G401.6 (cell line): ENCODE data around the gene TUBGCP2.

Experiments used
- FAIRE-seq: peaks from 2 replicates; lab custom pipeline; 2012; peaks lifted over from hg19 to GRCh38; lab: Jason Lieb, UNC

The TUBGCP2 gene

DNA sequence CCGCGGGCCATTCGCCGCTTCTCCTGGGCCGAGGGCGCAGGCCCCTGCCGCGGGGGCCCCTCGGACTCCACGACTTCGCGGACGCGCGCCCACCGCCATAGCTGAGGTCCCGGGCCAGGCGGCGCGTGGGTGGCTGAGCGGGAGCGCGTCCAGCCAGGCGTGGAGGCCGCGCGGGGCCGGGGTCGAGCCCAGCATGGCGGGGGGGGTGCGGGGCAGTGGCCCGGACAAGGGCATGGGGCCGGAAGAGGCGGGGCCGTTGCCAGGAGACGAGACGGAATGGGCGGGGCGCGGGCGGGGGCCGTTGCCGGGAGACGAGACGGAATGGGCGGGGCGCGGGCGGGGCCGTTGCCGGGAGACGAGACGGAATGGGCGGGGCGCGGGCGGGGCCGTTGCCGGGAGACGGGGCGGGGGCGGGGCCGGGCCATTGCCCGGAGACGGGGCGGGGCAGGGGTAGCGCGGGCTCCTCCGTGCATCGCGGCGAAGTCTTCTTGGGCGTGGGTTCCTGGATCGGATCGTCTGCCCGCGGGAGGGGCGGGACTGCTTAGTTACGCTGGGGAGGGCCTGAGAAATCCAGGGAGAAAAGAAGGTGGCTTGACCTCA lies 46.8 kb downstream of the TUBGCP2 start:
- FAIRE-seq: no peak

DNA sequence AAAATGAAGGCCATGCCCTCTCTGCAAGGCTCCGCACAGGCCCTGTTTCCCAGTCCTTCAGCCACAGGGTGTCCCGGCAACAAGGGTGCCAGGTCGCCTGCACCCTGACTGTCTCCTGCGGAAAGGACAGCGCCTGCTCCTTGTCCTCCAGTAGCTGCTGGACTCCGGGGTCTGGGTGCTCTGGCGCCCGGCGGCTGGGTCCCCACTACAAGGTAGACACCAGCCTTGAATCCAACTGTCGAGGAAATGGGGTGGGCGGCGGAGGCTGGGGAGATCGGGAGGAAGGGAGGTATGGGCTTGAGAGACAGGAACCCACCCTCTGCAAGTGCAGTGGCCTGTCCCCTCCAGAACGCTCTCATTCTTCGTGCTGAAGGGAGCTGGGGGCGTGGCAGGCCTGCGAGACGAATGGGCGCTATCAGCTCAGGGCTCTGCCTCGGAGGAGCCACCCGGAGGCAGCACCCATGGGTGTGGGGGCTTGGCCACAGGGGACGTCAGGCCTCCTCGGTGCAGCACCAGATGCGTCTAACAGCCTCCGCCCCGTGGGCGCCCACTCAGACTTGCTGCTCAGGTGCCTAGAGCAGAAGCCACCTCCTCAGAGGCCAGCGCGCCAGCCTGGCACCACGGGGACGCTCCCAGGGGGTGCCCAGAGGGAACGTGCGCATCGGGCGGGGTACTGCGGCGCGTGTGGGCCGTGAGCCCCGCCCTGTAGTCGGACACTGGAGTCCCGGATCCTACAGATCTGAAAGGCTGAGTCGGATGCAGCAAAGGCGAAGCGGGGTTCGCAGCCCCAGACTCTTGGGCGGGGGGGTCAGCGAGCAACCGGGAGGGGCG lies 47.6 kb downstream of the TUBGCP2 start:
- FAIRE-seq: no peak

DNA sequence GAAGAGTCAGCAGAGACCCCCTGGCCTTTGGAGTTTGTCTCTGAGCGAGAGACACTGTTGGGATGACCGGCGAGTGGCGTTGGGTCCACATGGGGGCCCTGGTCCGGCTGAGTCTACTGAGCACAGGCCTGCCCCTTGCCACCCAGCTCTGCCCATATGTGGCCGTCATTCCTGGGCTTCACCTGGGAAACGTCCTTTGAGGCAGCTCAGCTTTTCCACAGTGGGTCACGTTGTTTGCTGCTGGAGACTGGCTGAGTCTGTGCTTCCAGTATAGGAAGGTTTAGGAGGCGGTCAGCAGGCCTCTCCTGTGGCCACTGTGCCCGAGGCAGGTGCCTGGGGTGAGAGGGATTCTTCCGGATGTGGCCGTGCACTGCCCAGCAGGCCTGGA lies 49.1 kb downstream of the TUBGCP2 start:
- FAIRE-seq: no peak

DNA sequence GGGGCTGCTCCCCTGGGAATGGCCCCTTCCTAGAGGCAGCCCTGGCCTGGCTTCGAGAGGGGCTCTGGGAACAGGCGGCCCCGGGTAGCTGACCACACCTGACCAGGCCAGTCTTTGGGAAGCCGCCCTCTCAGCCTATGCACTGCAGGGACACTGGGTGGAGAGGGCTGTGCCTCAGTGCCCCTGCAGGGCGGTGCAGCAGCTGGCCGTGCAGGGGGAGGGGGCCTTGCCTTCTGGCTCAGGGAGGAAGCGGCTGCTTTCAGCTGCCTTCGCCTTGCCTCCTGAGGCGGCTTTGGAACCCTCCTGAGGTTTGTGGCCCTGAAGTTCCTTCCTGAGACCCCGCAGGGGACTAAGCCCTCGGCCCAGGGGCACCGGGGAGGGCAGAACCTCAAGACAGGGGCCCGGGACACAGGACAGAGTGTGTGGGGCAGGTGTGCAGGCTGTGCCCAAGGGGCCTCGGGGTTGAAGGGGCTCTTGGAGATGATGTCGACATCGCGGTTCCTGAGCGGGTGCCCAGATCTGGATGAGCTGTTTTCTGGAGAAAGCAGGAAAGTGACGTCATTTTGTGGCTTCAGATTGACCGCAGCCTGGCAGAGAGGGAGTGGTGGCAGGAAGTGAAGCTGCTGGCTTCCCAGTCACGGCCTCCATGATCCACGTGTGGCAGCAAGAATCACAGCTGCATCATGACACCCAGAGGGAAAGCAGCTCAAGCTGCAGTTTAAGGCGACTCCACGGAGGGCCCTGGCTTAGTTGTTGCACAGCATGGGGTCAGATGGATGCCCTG lies 49.7 kb downstream of the TUBGCP2 start:
- FAIRE-seq: no peak

DNA sequence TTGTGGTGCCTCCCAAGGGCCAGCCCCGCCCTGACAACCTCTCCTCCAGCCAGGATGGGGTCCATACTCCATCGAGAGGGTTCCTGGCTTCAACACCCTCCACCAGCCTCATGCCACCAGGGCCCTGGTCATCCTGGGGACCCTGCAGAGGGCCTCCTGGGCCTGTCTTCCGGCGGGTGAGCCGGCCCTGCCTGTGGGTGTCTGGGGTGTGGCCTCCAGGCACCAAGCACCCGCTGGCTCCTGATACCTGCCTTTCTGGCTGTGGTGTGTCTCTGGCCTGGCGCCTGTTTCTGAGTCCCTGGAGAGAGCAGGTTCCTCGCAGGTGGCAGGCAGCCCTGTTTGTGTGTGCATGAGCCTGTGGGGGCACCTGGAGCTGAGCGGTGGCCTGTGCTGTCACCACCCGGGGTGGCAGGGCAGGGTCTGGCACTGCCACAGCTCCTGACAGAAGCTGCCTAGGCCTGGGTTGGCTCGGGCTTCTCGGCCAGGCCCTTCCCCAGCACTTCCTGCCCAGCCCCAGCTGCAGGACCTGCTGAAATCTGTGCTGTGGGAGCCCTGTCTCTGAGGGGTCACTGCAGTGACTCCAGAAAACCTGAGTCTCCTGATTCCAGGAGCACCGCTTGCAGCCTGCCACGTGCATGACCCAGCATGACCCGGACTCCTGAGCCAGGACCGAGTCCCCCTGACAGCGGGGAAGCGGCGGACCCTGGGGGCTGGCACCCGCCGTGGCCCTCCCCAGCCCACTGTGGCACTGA lies 50.4 kb downstream of the TUBGCP2 start:
- FAIRE-seq: no peak

DNA sequence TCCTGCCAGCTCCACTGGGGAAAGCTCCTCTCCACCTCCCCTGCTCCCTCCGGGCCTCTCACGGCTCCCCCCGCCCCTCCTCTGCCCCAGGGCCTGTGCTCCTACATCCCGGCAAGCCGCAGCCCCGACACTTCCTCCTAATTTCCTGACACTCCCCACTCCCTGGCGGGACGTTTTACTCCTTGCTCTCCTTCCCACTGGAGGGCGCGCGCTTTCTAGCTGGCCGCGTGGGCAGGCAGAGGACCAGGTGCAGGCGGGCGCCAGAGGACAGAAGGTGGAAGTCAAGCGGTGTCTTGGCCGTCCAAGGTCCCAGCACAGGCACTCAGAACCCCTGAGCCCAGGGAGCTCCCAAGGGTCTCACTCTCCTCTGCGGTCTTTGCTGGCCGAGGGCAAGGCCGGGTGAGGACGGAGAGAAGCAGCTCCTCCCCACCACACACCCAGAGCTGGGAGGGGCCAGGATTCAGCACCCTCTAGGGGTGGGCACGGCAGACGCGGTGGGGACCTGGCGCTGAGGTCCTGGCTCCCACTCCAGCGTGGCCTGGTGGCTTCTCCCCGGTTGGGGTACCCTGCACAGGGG lies 51.1 kb downstream of the TUBGCP2 start:
- no peak for FAIRE-seq

DNA sequence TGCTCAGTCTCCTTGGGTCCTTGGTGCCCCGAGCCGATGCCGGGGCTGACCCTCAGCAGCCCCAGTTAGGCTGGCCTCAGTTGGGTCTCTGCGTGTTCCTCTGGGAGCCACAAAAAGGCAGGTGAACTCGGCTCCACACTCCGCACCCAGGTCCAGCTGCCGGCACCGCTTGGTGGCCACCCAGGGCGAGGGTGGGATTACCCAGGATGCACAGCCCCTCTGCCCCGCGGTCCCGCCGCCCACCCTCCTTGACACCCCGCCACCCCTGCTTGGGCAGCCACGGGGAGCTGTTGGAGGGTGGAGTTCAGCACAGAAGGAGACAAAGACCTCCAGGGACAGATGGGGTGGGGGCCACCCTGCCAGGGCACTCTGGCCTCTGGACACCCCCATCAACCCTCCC lies 53.3 kb downstream of the TUBGCP2 start:
- no peak for FAIRE-seq

DNA sequence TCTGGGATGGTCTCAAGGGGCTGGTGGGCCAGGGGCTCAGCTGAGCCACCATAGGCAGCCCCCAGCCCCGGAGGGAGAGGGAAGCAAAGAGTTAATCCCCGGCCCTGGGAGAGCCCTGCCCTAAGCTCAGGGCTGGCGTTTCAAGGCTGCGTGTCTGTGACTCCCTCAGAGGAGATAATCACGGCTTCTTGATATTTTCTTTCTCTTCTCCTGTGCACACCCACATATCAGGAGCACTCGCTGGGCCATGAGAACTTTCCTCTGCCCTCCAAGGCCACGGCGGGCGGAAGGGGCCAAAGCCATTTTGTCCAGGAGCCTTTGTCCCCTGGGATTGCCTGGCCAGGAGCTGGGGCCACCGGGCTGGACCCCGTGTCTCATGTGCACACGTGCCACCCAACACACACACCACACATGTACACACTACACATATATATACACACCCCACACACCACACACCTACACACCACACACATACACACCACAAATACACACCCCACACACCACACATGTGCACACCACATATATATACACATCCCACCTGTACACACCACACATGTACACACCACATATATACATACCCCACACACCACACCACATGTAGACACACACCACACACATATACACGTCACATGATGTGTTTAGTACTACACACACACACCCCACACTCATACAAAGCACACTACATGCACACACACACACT lies 54.1 kb downstream of the TUBGCP2 start:
- FAIRE-seq: no peak

DNA sequence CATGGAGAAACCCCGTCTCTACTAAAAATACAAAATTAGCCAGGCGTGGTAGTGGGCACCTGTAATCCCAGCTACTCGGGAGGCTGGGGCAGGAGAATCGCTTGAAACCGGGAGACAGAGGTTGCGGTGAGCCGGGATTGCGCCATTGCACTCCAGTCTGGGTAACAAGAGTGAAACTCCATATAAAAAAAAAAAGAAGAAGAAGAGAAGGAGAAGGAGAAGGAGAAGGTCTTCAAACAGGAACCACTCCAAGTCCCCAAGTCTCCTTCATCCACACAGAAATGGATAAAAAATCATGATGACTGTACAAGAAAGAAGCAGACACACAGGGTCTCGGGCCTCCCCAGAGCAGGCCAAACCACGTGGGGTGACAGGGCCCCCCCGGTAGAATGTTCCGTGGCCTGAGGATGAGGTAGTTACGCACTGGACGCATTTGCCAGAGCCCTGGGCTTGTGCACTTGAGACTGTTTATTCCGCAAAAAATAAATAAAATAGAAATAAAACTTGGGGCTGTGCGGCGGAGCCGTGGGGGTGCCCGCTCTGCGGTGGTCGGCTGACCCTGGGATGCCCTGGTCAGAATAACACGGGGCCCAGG lies 55.2 kb downstream of the TUBGCP2 start:
- FAIRE-seq: no peak

DNA sequence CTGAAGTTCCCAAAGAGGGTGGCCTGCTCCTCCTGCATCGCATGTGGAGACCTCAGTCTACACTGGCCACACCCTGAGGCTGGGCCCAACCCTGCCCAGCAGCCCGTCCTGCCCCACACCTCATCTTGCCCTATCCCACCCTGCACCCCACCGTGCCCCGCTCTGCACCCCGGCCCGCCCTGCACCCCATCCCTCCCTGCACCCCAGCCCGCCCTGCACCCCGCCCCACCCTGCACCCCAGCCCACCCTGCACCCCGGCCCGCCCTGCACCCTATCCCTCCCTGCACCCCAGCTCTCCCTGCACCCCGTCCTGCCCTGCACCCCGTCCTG lies 56.5 kb downstream of the TUBGCP2 start:
- no peak for FAIRE-seq

DNA sequence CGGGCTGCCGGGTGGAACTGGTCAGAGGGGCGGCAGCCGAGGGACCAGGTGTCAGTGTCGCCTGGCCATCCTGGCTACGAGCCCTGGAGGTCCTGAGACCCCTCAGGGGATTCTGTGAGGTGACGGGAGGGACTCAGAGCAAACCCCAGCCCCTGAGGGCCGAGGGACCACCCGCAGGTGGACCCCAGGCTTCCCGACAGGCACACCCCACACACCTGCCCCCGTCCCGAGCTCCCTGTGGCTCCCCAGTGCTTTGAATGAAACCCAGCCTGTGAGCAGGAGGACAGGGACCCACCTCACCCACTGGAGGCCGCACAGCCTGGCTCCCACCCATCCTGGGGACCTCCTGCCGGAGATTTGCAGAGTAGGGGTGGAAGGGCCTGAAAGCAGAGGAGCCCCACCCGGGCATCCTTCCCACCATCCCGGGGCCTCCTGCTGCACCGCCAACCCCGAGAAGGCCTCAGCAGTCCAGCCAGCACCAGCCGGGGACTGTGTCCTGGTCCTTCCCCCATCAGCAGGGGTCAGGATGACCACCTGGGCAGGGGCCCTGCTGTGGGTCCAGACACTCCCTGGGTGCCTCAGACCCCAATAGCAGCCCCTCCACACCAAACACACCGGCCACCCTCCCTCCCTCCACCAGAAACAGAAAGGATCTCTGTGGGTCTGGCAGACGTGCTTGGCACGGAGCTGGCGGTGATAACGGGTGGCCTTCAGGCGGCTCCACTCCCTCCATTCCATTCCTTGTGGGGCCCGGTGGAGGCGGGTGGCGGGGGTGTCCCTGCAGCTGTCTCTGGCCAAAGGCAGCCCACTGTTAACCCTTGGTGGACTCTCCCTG lies 57.1 kb downstream of the TUBGCP2 start:
- no peak for FAIRE-seq

DNA sequence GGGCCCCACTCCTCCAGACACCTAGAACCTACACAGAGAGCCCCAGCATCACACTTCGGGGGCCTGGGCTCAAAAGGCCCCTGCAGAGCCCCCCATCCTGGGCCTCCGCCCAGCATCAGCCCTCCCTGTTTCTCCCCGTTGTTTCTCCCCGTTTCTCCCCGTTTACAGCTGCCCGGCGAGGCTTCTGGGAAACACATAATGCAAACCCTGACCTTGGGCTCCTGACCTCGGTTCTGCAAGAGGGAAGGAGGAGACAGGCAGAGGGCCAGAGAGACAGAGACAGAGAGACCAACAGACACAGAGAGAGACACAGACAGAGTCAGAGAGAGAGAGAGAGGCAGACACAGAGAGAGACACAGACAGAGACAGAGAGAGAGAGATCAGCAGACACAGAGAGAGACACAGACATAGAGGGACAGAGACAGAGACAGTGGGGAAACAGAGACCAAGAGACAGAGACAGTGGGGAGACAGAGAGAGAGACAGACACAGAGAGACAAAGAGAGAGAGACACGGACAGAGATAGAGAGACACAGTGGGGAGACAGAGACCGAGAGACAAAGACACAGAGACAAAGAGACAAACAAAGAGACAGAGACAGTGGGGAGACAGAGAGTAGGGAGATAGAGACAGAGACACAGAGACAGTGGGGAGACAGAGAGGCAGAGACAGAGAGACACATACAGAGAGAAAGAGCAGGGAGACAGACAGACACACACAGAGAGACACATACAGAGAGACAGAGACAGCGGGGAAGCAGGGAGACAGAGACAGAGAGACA lies 58.5 kb downstream of the TUBGCP2 start:
- no peak for FAIRE-seq

DNA sequence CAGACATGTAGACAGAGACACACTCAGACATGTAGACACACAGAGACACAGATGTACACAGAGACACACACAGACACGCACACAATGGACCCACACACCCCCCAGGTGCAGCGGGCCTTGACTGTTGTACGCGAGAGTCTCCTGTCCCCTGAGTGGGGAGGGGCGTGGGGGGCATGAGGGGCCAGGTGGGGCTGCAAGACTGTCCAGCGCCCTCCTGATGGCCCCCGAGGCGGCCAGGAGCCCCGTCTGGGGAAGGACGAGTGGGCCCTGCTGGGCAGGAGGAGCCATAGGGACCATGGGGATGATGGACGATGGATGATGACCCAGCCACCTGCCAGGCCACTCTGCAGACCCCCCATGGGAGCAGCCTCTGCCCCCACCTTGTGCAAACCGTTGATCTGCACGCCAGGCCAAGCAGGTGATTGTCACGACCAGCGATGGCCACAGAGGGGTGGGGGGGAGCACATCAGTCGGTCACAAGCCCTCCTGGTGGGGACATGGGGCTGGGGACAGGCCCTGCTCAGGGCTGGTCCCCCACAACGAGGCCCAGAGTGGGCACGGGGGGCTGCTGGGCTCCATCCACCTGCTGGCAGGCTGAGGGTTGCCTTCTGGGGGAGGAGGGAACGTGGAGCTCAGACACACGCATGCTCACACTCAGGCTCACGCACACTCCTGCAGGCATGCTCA lies 59.4 kb downstream of the TUBGCP2 start:
- FAIRE-seq: no peak

DNA sequence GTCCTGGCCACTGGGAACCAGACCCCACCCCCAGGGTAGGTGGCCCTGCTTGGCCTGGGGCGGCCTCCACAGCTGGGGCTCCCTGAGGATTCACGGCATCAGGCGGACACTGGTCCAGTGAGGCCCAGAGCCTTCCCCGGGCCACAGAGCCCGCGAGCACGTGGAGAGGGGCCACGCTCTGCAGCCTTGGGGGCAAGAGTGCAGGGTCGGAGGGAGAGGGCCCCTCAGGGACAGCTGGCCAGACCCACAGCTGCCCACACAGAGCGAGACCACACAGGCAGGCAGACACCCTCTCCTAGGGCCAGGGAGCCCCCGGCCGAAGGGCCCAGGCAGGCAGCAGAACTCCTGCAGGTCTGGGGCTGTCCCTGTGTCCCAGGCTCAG lies 60.3 kb downstream of the TUBGCP2 start:
- no peak for FAIRE-seq

DNA sequence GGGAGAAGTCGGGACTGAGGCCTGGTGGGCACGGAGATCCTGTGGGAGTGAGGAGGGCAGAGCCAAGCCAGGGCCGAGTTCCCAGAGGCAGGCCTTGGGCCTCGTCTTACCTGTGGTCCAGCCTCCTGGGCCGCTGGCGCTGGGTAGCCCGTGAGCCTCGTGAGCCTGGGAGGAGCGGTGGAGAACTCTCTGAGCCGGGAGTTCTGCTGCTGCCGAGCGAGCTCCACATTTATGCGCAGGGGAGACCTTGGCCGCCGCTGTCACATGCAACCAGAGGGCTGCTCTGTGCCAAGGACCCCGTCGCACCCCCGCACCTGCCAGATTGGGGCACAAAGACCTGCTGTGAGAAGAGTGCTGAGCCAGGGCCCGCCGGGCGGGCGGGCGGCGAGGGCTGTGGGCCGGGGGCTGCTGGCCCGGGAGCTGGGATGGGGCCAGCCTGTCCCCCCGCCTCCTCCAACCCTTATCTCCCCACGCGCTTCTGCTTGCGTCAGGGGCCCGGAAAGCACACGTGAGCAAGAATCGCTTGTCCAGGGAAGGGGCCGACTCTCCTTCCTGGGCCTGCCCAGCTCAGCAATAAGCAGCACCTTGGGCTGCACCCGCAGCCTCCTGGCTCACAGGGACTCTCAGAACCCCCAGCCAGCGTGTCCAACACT lies 60.9 kb downstream of the TUBGCP2 start:
- FAIRE-seq: no peak

DNA sequence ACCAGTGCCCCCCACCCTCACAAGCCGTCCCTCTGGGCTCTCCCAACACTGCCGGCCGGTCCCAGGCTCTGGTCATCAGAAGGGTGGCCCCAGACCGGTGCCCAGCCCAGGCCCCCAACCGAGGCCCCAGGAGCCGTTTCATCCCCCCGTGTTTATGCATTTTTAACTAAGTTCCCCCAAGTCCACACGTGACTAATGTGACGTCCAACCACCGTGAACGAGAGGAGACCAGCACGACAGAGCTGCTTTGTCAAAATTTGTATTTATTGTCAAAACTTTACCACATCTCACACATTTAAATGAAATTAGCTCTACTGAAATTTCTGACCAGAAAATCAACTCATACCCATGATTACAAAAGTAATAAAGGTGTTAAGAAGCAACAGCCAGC lies 62.4 kb downstream of the TUBGCP2 start:
- FAIRE-seq: no peak

DNA sequence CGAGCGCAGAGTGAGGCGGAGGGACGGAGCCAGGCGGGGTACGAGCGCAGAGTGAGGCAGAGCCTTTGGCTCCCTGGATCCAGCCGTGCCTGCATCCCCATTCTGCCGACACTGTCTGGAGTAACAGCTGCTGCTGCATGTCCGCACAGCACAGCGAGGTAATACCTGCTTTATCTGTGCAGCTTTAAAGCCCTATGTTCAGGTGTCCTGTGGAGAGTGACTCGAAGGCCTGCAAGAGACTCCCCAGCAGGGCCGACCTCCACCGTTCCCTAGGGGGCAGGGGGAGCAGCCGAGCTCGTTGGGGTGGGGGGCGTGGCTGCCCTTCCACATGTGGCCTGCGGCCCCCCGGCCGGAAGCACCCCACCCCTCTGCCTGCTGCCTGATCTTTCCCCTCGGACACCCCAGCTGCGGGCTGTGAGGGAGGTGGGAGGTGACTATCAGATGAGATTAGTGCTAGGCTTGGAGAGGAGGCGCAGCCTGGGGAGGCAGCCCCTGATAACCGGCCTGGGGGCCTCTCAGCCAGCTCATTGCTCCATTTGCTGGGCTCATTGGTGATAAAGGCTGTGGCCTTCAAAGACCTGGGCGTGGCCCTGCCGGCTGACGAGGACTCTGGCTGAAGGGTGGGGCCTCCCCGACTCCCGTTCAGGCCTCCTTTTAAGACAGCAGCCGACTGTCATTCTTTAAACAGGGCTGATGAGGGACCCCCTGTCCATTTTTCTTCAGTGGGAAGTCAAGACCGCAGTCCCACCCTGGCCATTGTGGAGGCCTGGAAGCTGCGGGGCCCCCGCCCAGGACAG lies 63.0 kb downstream of the TUBGCP2 start:
- FAIRE-seq: no peak

DNA sequence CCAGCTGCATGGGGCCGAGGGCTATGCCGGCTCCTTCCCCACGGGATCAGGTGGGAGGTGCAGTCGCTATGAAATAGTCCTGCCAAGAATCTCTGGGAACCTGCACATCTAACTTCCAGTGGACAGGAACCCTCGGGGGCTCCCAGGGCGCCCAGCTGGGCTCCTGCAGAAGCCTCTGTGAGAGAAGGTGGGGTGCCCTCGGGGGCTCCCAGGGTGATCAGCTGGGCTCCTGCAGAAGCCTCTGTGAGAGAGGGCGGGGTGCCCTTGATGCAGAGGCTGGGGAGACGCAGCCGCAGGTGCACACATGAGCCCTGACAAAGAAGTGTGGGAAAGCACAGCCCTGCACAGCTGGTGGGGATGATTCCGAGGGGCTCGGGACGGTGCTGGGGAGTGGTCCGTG lies 65.1 kb downstream of the TUBGCP2 start:
- no peak for FAIRE-seq
